ENCODE data around the gene MBP.

Gene MBP

GRCh38 chr18:77119851-77120491 is 12.6 kb downstream of the MBP start:
- H3K4me3 ChIP-seq (ENCODE audit: low read depth, low read length): no peak overlapping the region
- TF ChIP-seq CTCF (IDR thresholded peaks at IDR 0.05; ENCODE audit: control insufficient read depth, extremely low read depth, insufficient read depth): no peak
- no peak for DNase-seq (ENCODE audit: low read depth)

GRCh38 chr18:77119101-77119850 is 13.3 kb downstream of the MBP start:
- no peak for DNase-seq (ENCODE audit: low read depth)
- H3K4me3 ChIP-seq (ENCODE audit: low read depth, low read length): no peak overlapping the region
- TF ChIP-seq CTCF (IDR thresholded peaks at IDR 0.05; ENCODE audit: control insufficient read depth, extremely low read depth, insufficient read depth): no peak

GRCh38 chr18:77118256-77119090 is 14.1 kb downstream of the MBP start:
- no peak for TF ChIP-seq CTCF (IDR thresholded peaks at IDR 0.05; ENCODE audit: control insufficient read depth, extremely low read depth, insufficient read depth)
- no peak for DNase-seq (ENCODE audit: low read depth)
- H3K4me3 ChIP-seq (ENCODE audit: low read depth, low read length): no peak overlapping the region

GRCh38 chr18:77116201-77117080 is 16.1 kb downstream of the MBP start:
- H3K4me3 ChIP-seq (ENCODE audit: low read depth, low read length): no peak overlapping the region
- TF ChIP-seq CTCF (IDR thresholded peaks at IDR 0.05; ENCODE audit: control insufficient read depth, extremely low read depth, insufficient read depth): no peak
- DNase-seq (ENCODE audit: low read depth): no peak

- TF ChIP-seq CTCF (IDR thresholded peaks at IDR 0.05; ENCODE audit: control insufficient read depth, extremely low read depth, insufficient read depth): no peak
- DNase-seq (ENCODE audit: low read depth): no peak
- no peak overlapping the region for H3K4me3 ChIP-seq (ENCODE audit: low read depth, low read length)
Measured at GRCh38 chr18:77115192-77115953, 17.2 kb downstream of the MBP start.
